Epithelial cell of prostate (primary cell): ENCODE results near the gene MRPL9.
"Not testable (repeated sequence)": the region's sequence is repeated elsewhere in the genome, so short reads cannot be mapped to it uniquely, and the experiment has no call there.

ENCODE experiments used
- DNase-seq: peaks from one replicate; pipeline ENCODE4 v3.0.0-alpha.2; 2011; ENCODE audit warnings: low read depth, low spot score
- H3K27ac ChIP-seq: fragments of 450-650 bp; 2 replicates; pipeline ENCODE4 v1.5.1; 2017; ENCODE audit warnings: mild to moderate bottlenecking

Gene MRPL9

GRCh38 chr1:151790071-151790939, 27.0 kb upstream of the MRPL9 start, which contains the start of gene TDRKH:
TDRKH (minus strand) TSS chr1:151790500; CDS start chr1:151783022, 7,478 bp downstream.
- peak; percentile 99 for DNase-seq
- peak within 1 kb of the TSS; percentile 44 for H3K27ac ChIP-seq

- H3K27ac ChIP-seq = no peak overlapping the region
- no peak for DNase-seq
These were observed 24.4 kb upstream of the MRPL9 start for GRCh38 chr1:151787689-151788088.

GRCh38 chr1:151783796-151784195, 20.5 kb upstream of the MRPL9 start:
- no peak overlapping the region for H3K27ac ChIP-seq

GRCh38 chr1:151782741-151783140, 19.4 kb upstream of the MRPL9 start:
- DNase-seq = peak; percentile 24
- peak overlapping the region; percentile 43 for H3K27ac ChIP-seq

More at GRCh38 chr1:151783796-151784195, 20.5 kb upstream of the MRPL9 start:
- DNase-seq = no peak

GRCh38 chr1:151782026-151782425, 18.7 kb upstream of the MRPL9 start:
- not testable (repeated sequence) for H3K27ac ChIP-seq, DNase-seq

GRCh38 chr1:151780736-151781135, 17.4 kb upstream of the MRPL9 start:
- H3K27ac ChIP-seq, DNase-seq: not testable (repeated sequence)

- H3K27ac ChIP-seq = no peak overlapping the region
- no peak for DNase-seq
These were observed 16.6 kb upstream of the MRPL9 start for GRCh38 chr1:151779852-151780251.

GRCh38 chr1:151777317-151777716, 14.0 kb upstream of the MRPL9 start:
- DNase-seq = no peak
- H3K27ac ChIP-seq = no peak overlapping the region

GRCh38 chr1:151776665-151777062, 13.4 kb upstream of the MRPL9 start:
- H3K27ac ChIP-seq = no peak overlapping the region
- DNase-seq = no peak

- DNase-seq = no peak
These were observed 12.8 kb upstream of the MRPL9 start for GRCh38 chr1:151775894-151776664.

GRCh38 chr1:151774256-151774922, 11.1 kb upstream of the MRPL9 start:
- H3K27ac ChIP-seq = peak overlapping the region; percentile 87
- DNase-seq = no peak

More at GRCh38 chr1:151775894-151776664, 12.8 kb upstream of the MRPL9 start:
- no peak overlapping the region for H3K27ac ChIP-seq

GRCh38 chr1:151773702-151774101, 10.4 kb upstream of the MRPL9 start:
- H3K27ac ChIP-seq = peak overlapping the region; percentile 87
- peak; percentile 77 for DNase-seq

GRCh38 chr1:151769270-151769669, 6.0 kb upstream of the MRPL9 start:
- not testable (repeated sequence) for H3K27ac ChIP-seq, DNase-seq

GRCh38 chr1:151768351-151769066, 5.2 kb upstream of the MRPL9 start:
- not testable (repeated sequence) for DNase-seq
- H3K27ac ChIP-seq = peak overlapping the region; percentile 54

- peak overlapping the region; percentile 76 for H3K27ac ChIP-seq
- no peak for DNase-seq
These were observed 694 bp upstream of the MRPL9 start for GRCh38 chr1:151763990-151764389.

- no peak overlapping the region for H3K27ac ChIP-seq
- DNase-seq = no peak
These were observed 2.5 kb downstream of the MRPL9 start for GRCh38 chr1:151760597-151761385.

- H3K27ac ChIP-seq = no peak overlapping the region
- no peak for DNase-seq
These were observed 4.1 kb downstream of the MRPL9 start for GRCh38 chr1:151759241-151759640.

GRCh38 chr1:151756291-151756690, 7.0 kb downstream of the MRPL9 start:
- DNase-seq = no peak
- peak overlapping the region; percentile 15 for H3K27ac ChIP-seq

GRCh38 chr1:151741516-151741915, 21.8 kb downstream of the MRPL9 start:
- no peak for DNase-seq
- no peak overlapping the region for H3K27ac ChIP-seq
